ENCODE results near the gene APAF1.

- TF ChIP-seq CTCF (IDR thresholded peaks at IDR 0.05) (no peak), POLR2A (IDR thresholded peaks at IDR 0.05) (no peak)
Measured at GRCh38 chr12:98684199-98684598, 39.1 kb downstream of the APAF1 start.
